ENCODE results near the gene ACVR1.
"Not testable (repeated sequence)": the region's sequence is repeated elsewhere in the genome, so short reads cannot be mapped to it uniquely, and the experiment has no call there.

Gene ACVR1

DNA sequence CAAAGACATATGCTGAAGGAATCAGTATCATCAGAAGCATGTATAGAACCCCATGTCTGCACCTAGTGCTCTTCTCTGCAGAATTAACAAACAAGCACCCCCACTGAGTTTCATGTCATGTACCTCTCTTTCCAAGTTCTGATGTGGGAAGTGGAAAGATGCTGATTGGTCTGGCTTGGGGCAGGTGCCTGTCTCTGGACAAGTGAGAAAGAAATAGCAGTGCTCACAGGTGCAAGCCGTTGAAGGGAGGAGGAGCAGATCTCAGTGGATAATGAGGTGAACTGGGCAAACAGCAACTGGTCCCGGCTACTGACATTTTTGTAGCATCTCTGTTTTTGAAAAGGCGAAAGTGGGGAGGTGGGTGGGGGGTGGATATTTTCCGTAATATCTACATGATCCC is 17.5 kb upstream of the ACVR1 start:
- no peak for FAIRE-seq

DNA sequence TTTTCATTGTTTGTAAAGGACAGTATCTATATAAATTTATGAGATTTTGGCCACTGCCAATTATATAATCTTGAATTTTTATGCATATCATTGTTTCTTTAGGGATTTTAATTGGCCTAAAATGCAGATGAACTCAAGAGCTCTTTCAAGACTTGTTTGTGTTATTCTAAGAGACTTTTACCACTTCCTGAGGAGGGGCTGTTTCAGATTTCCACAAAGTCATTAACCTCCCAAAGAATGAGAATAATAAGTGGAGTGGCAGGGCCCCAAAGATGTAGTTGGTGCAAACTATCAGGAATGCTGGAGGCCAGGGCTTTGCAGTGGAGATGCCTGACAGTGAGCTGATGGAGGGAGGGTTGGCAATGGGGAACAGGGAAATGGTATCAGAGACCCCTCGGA is 15.5 kb upstream of the ACVR1 start:
- FAIRE-seq = no peak

DNA sequence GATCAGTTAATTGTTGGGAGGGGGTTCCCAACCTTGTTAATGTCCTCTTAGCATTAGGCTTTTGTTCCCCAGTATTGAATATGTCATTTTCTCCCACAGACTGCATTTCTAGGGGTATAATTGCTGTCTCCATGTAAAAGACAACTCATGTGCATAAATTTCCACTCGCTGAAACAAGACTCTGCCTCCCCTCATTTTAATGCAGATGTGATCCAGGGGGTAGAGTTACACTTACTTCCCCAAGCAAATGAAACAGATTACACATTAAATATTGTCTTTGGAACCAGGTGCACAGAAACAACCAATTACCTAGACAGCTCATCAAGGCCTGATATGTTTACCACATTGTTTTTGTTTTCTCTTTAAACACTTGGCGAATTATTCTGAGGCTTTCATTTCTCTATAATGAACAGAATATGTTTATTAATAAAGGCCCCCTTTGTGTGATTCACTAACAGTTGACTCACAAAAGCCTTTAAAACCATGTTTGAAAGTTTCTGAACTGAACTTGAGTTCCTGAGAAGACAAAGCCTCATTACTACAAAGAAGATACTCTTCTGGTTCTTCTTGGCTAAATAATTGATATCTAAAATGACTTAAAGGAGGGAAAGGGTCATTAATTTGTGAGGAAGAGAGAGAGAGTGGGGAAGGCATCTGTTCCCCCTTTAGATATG is 15.0 kb upstream of the ACVR1 start:
- FAIRE-seq = no peak

DNA sequence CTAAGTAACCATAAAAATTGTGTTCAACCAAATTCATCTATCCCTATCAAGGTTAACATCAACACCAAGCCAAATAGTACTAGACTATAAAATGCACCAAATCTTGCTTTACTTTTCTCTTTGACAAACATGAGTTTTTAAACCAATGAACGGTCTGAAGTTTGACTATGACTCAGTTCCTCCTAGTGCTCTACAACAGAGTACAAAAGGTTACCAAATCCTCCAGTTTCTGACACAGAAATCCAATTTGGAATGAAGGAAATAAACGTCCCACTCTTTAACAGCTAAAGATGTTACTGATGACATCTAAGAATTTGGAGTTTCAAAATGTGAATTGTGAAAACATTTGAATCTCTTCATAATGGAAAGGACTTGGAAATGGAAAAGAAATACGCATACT is 11.8 kb upstream of the ACVR1 start:
- FAIRE-seq = no peak

DNA sequence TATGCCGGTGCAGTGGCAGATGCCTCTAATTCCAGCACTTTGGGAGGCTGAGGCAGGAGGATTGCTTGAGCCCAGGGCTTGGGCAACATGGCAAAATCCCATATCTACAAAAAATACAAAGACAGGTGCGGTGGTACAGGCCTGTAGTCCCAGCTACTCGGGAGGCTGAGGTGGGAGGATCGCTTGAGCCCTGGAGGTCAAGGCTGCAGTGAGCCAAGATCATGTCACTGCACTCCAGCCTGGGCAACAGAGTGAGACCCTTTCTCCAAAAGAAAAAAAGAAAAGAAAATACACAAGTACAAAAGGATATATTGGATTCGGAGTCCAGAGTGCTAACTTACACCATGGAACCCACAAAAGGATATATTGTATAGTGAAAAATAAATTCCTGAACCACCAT is 8.4 kb upstream of the ACVR1 start:
- not testable (repeated sequence) for FAIRE-seq

DNA sequence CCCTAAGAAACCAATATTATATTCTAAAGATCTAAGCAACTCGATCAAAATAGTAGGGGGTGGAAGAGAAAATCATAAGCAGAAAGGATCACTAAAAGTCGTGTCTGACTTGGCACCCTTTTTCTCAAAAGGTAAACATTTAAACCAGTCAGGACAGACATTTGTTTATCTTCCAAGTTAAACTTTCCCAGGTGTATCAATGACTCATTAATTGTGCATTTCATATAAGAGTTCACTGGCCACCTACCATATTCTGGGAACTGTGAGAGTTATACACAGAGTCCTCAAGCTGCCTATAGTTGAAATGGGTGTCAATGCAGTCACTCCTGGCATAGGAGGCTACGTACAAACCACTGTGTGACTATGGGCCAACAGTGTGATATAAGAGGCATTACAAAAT is 4.8 kb upstream of the ACVR1 start:
- FAIRE-seq = no peak

DNA sequence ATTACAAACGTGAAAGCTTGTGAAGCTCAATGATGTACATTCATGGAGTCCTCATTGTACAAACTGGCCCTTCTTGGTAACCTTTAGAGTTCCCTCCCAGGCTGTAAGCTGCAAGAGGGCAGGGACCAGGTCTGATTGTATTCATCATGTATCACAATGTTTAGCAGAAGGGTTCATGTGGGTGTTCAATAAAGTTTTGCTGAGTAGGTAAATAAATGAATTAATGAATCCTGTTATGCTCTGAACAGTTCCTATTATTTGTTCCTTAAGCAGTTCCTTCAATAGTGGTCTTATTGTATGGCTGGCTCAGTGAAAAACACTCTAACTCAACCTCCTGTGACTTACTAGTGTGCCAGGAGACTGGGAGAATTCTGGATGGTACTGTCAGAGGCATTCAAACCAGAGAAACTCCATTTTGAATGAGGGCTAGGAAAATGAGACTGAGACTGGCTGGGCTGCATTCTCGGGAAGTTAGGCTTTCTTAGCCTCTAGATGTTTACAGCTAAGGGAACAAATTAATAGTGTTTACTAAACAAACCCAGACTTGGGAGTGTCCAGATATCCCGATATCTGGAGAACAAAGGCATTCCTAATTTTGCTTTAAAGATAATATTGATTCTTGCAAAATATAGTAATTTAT is 1.8 kb upstream of the ACVR1 start:
- FAIRE-seq = no peak

DNA sequence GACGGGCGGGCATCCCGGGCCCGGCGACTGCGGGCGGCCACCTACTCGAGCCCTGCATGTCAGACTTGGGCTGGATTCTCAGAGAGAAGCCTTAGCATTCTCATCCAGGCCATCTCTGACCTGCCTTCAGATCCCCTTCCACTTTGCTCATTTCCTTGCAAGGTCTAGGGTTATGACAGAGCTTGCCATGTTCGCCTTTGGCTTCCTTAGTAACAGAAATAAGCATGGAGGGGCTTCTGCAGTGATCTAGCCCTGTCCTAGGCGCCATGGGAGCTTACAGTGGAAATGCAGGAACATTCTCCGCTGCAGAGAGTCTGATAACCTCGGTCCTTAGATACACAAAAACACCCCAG is 632 bp upstream of the ACVR1 start:
- FAIRE-seq = no peak

DNA sequence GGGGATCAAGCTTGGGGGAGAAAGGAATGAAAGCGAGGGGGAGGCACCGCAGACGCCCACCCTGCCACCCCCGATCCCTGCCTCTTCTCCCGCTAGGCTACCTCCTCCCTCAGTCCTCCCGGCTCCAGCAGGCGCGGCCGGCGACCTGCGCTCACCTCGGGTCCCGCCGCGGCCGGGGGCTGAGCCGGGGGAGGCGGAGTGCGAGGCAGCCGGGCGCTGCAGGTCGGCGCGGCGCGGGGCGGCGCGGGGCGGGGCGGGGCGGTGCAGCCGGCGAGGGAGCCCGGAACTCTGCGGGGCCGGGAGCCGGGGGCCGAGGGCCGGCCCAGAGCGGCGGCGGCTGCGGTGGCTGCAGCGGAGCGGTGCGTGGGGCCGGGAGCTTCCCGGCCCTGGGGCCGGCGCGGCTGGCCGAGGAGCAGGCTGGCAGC is 477 bp downstream of the ACVR1 start:
- FAIRE-seq = no peak

DNA sequence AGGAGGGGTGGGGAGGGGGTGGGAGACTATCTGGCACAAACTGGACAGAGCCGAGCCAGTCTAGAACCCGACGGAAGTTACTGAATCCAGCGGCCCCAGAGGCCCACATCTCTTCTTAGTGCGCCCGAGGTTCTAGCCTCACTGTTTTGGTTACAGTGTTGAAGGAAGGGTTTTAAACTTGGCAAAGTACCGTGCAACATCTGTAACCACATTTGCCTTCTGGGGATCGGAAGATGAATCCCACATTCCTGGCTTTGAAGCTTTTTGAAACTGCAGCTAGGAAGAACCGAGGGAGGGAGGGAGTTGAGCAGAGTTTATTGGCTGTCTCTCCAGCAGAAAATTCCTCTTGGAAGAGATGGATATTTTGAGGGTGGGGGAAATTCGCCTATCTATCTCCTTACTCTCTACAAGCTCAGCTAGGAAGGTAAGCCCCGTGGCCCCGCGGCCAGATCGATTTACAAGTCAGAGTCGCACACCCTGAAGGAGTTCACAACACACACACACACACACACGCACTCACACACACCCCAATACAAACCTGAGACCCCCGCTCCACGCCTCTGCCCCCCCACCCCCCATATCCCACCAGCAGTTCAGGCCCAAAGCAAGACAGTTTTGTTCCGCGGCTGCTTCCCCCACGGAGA is 1.0 kb downstream of the ACVR1 start:
- FAIRE-seq = no peak

DNA sequence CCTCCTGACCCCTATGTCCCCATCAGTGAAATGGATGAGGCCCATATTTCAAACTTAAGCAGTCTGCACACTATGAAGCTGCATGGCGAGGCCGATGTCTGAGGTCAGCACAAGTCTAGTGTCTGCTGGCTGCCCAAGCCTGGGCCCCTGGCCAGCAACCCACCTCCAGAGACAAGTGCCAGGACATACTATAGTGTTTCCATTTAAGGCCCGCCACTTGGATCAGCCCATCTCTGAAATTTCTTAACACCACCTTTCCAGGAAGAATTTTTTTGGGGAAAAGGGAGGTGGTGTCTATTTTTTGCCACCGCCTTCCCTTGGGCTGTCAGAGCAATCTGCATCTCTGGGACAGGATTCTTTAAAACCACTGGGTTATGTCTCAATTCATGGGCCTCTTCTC is 1.8 kb downstream of the ACVR1 start:
- FAIRE-seq = no peak

DNA sequence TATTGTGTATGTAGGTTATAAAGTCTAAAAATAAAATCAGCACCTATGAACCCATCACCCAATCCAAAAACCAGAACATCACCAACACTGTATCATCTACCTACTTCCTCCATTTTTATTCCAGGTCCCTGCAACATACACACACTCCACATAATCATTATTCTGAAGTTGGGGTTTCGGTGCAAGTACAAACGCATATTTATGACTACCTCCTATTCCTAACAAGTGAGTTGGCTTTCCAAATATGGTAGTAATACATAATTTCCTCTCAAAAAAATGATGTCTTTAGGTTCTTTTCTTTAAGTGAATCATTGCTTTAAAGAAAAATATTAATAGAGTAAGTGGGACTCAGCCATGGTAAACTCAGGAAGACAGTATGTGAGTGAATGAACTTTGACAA is 3.3 kb downstream of the ACVR1 start:
- FAIRE-seq = no peak

DNA sequence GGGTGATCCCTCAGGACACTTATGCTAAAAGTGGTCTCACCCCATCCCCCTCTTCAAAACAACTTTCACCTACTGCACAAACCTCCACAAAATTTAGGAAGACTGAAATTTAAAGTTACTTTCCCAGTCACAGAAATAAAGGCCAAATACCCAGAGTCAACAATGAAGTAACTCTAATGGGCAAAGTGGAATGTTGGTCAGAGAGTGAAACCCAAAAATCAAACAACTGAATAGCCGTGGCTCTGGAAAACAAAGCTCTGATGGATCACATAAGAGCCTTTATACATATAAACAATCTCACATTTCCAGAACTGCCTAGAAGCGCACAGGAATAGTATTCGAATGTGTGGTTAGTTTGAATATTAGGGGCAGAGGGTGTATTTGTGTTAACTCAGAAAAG is 4.7 kb downstream of the ACVR1 start:
- no peak for FAIRE-seq

DNA sequence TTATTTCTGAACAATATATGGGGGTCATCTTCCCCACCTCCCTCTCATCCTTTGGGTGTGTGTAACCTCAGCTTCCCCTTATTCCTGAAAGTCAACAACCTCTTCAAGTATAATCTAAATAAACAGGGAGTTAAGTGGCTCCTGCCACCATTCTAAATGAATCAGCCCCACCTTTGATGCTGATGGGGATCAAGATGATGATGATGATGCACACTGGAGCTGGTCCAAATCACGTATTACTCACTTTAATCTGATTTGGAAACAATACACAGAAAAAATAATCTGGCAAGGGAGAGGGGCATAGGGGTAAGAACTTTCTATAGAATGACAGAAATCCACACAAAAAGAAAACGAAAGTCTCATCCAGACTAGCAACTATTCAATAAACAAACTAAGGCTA is 7.1 kb downstream of the ACVR1 start:
- FAIRE-seq = no peak

DNA sequence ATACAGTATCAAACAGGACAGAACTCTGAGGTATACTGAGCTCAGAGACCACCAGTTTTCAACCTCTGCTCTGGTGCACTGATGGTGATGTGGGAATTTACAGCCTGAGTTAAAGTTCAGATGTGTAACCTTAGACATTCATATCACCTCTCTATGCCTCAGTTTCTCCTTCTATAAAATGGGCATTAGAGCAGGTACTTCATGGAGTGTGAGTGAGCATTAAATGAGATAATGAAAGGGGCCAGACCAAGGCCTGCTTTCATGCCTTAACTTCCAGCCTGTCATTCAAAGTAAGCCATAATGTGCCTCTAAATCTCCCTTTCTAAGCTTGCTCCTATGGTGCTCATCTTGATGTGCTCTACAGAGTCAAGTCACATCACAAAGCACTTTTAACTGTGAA is 8.4 kb downstream of the ACVR1 start:
- FAIRE-seq = no peak

DNA sequence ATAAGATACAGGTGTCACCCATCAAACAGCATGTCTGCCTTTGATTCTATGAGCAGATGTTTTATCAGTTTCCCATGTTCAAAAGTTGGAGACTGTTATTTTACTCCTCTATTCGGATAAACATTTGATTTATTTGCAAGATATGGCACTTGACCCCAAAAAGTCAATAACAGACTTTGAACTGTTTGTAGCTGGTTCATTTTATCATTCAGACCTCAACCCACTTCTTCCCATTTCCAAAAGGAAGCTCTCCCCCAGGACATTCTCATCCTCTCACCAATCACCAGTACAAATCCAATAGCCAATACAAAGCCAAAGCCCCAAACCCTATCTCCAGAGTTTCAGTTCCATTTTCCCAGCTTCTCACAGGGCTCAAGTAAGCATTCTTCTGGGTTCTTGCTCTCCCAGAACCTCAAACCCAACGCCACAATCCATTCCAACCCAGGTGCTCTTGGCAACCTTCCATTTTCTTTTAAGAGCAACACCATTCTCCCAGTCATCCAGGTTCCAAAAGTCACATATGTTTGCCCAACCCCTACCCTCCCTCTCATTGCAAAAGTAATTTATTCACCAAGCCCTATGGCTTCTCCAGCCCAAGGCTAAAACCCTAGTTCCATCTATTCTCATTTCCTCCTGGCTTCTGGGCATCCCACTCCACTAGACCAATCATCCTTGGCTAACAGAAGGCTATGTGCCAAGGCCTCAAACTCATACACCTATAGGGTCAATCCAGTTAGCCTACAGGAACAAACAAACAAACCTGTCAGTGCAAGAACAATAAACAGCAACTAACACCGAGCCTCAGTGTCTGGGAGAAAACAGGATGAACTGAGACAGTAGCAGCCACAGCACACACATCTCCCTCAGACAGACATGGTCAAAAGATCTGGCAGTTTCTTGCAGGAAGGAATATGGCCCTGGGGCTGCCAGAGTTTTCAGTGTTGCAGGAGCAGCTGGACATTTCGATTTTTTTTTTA is 9.2 kb downstream of the ACVR1 start:
- no peak for FAIRE-seq

DNA sequence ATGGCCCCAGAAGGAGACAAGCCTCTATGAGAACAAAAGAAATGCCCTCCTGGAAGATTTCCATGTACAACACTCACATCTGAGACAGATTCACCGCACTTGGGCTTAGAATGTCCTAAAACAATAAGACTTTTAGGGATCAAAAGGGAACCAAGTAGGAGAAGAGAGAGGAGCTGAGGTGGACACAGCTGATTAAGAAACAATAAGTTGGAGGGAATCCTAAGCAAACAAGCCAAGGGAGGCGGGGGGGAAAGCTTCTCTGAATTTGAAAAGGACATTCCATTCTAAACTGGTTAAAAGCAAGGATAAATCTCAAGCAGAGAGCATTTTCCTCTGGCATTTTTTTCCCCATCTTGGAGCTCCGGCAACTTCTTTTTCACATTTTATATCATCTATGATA is 9.9 kb downstream of the ACVR1 start:
- no peak for FAIRE-seq

DNA sequence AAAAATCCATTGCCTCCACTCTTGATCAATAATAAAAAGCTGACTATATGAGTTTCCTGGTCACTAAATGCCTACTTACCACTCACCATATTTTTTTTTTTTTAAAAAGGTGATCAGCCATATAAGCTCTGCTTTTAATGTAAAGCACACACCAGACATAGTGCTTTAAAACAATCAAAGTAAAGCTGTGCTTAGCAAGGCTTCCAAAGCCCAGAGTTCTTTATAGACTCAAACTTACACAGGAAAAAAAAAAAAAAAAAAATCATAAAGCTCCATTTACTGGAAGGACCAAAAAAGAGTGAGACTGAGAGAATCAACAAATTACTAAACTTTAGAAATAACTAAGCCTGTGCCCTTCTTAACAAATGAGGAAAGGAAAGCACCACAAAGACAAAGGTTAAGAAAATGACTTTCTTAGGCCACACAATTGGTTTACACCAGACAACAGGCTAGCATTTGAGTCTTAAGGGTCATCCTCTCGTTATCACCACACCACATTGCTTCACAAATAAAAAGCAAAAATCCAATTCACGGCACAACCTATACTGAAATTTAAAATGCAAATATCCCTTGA is 11.2 kb downstream of the ACVR1 start:
- FAIRE-seq = no peak

DNA sequence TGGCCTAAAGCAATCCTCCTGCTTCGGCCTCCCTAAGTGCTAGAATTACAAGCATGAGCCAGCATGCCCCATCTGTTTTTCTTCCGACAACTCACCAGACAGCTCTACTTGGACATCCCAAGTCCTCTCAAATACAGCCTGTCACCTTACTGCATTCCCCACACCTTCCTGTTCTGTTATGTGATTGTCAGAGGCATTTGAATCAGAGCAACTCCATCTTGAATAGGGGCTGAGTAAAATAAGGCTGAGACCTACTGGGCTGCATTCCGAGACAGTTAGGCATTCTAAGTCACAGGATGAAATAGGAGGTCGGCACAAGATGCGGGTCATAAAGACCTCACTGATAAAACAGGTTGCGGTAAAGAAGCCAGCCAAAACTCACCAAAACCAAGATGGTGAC is 17.3 kb downstream of the ACVR1 start:
- FAIRE-seq = no peak

DNA sequence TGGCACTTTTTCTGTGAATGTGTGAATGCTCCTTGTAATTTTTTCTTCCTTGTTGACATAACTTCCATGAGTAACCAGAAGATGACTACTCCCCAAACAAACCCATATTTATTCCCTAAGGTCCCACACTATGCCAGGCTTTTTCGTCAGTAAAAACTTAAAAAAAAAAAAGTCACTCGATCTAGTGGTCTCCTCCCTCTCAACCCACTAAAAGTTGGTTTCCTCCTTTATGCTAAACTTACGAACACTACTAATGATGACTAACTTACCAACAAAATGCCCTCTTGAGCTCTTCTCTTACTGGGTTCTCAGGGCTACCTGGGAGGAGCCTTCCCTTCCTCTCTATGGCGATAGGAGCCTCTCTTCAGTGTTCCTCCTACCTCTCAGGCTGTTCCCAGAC is 18.2 kb downstream of the ACVR1 start:
- FAIRE-seq = no peak

DNA sequence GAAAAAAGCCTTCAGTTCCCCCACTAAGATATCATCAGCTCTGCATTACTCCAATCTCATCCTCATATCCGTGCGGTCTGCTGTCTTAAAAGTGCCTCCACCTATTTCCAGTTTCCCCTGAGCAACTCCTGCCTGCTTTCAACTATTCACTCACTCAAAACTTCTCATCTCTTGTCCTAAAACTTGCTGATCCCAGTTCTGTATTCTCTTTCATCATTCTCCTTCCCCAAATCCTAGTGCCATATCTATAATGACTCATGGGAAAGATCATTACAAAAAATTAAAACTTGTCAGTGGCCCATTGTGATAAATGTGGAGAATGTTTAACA is 20.0 kb downstream of the ACVR1 start:
- no peak for FAIRE-seq

DNA sequence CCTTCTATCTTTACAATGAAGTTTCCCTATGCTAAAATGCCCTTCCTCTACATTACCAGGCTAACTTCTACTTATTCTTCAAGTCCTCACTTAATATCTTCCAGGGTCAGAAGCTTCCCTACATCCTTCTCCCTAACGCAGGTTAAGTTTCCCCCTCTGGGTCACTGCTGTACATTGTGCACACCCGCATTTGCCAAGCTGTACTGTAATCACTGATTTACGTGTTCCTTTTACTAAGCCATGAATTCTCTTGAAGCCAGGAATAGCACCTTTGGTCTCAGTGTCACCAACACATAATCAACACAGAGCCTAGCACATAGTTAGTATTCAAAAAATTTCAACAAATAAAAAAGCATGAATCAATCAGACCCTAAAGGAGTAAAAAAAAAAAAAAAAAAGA is 22.3 kb downstream of the ACVR1 start:
- FAIRE-seq = no peak

DNA sequence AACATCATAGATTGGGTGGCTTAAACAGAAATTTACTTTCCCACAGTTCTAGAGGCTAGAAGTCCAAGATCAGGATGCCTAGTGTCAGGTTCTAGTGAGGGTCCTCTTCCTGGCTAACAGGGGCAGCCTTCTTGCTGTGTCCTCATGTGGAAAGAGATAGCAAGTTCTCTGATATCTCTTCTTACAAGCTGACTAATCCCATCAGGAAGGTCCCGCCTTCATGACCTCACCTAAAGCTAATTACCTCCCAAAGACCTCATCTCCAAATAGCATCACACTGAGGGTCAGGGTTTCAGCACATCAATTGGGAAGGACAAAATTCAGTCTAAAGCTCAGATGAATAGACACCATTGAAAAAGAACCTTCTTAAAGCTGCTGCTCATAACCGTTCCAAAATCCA is 22.9 kb downstream of the ACVR1 start:
- FAIRE-seq = no peak
